ENCODE data around the gene ABAT. TPM values are rescaled to one million over a fixed set of nuclear protein-coding genes. Genes with fewer than 3 reads are reported as not detected.

Gene ABAT
- total RNA-seq, 6 experiments from 2014 or later: 160 to 378 (median 305) TPM

DNA sequence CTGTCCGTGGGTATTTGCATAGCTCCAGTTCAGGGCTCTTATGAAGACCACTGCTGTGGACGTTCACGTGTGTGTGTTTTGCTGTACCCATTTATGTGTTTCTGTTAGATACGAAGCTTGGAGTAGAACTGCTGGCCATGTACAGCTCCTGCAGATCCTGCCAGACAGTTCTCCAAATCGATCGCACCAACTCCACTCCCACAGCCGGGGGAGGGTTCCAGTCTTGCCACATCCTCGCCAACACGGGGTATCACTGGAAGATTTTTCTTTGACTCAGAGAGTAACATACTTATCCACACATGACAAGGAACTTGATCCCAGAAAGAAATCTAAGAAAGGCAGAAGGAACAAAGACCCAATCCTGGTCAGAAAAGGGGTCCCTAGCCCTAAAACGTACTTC is 85.6 kb downstream of the ABAT start:
- H3K27me3 ChIP-seq: no peaks in the 10 kb centered on the region
- H3K36me3 ChIP-seq: peaks cover 0 to 47% (median 22%) of the 10 kb centered on the region in 4 donors
- no peak for DNase-seq
- peak in 1 of 4 donors; percentile 8 for ATAC-seq
- WGBS (ENCODE audit: insufficient coverage, low coverage, low lambda C conversion rate, missing lambda C conversion rate): 52% methylated on average over 2 of the region's 10 CpGs
- H3K9me3 ChIP-seq: no peaks in the 10 kb centered on the region
- H3K4me1 ChIP-seq: no peaks in the 10 kb centered on the region
- intact Hi-C loops (cut with DNase I): no loop called here
- H3K27ac ChIP-seq: no peak overlapping the region
- no peak for TF ChIP-seq POLR2A (IDR thresholded peaks at IDR 0.05)
- TF ChIP-seq, protein P1, sequence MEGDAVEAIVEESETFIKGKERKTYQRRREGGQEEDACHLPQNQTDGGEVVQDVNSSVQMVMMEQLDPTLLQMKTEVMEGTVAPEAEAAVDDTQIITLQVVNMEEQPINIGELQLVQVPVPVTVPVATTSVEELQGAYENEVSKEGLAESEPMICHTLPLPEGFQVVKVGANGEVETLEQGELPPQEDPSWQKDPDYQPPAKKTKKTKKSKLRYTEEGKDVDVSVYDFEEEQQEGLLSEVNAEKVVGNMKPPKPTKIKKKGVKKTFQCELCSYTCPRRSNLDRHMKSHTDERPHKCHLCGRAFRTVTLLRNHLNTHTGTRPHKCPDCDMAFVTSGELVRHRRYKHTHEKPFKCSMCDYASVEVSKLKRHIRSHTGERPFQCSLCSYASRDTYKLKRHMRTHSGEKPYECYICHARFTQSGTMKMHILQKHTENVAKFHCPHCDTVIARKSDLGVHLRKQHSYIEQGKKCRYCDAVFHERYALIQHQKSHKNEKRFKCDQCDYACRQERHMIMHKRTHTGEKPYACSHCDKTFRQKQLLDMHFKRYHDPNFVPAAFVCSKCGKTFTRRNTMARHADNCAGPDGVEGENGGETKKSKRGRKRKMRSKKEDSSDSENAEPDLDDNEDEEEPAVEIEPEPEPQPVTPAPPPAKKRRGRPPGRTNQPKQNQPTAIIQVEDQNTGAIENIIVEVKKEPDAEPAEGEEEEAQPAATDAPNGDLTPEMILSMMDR (IDR thresholded peaks at IDR 0.05): no peak
- no peak overlapping the region for H3K4me3 ChIP-seq

GRCh38 chr16:8761078-8761477 is 86.7 kb downstream of the ABAT start:
- ATAC-seq: peak in 1 of 4 donors; percentile 14
- H3K4me1 ChIP-seq: no peaks in the 10 kb centered on the region
- intact Hi-C loops (cut with DNase I): no loop called here

GRCh38 chr16:8762254-8762653 is 87.8 kb downstream of the ABAT start:
- TF ChIP-seq, protein P1 (IDR thresholded peaks at IDR 0.05): no peak
- TF ChIP-seq POLR2A (IDR thresholded peaks at IDR 0.05): no peak
- H3K4me1 ChIP-seq: no peaks in the 10 kb centered on the region
- no peak overlapping the region for H3K4me3 ChIP-seq
- DNase-seq (no peak), ATAC-seq (no peak)
- no peak overlapping the region for H3K27ac ChIP-seq
- WGBS (ENCODE audit: insufficient coverage, low coverage, low lambda C conversion rate, missing lambda C conversion rate): 82% methylated on average over 3 of the region's 4 CpGs
- no peaks in the 10 kb centered on the region for H3K9me3 ChIP-seq
- intact Hi-C loops (cut with DNase I): no loop called here
- no peaks in the 10 kb centered on the region for H3K27me3 ChIP-seq
- peaks cover 0 to 62% (median 24%) of the 10 kb centered on the region in 4 donors for H3K36me3 ChIP-seq

More at GRCh38 chr16:8761078-8761477, 86.7 kb downstream of the ABAT start:
- no peak overlapping the region for H3K27ac ChIP-seq
- no peaks in the 10 kb centered on the region for H3K9me3 ChIP-seq
- H3K36me3 ChIP-seq: peaks cover 0 to 53% (median 21%) of the 10 kb centered on the region in 4 donors
- WGBS (ENCODE audit: insufficient coverage, low coverage, low lambda C conversion rate, missing lambda C conversion rate): 71% methylated on average over 5 of the region's 6 CpGs
- no peak for TF ChIP-seq POLR2A (IDR thresholded peaks at IDR 0.05)
- TF ChIP-seq, protein P1 (IDR thresholded peaks at IDR 0.05): no peak
- no peak for DNase-seq
- H3K27me3 ChIP-seq: no peaks in the 10 kb centered on the region
- H3K4me3 ChIP-seq: no peak overlapping the region

GRCh38 chr16:8763083-8763482 is 88.7 kb downstream of the ABAT start:
- H3K9me3 ChIP-seq: no peaks in the 10 kb centered on the region
- 93% methylated on average over 2 of the region's 3 CpGs for WGBS (ENCODE audit: insufficient coverage, low coverage, low lambda C conversion rate, missing lambda C conversion rate)
- ATAC-seq (no peak), DNase-seq (no peak)
- intact Hi-C loops (cut with DNase I): no loop called here
- peaks cover 0 to 63% (median 20%) of the 10 kb centered on the region in 4 donors for H3K36me3 ChIP-seq
- no peaks in the 10 kb centered on the region for H3K27me3 ChIP-seq
- no peak overlapping the region for H3K27ac ChIP-seq
- H3K4me3 ChIP-seq: no peak overlapping the region
- no peak for TF ChIP-seq POLR2A (IDR thresholded peaks at IDR 0.05)
- TF ChIP-seq, protein P1 (IDR thresholded peaks at IDR 0.05): no peak
- no peaks in the 10 kb centered on the region for H3K4me1 ChIP-seq

DNA sequence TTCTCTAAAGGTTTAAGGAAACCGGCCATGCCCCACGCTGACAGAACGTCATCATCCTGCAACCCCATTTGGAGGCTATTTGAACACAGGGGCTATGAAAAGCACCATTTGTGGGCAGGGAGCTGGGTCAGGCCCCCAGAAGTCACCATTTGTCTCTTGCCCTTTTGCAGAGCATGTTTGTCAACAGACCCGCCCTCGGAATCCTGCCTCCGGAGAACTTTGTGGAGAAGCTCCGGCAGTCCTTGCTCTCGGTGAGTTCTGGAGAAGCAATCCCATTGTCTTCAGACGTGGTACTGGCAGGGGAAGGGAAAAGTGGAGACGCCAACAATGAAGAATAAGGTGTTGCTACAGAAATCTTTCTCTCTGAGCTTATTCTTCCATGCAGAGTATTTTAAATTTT is 89.5 kb downstream of the ABAT start:
- H3K27ac ChIP-seq: no peak overlapping the region
- H3K9me3 ChIP-seq: no peaks in the 10 kb centered on the region
- intact Hi-C loops (cut with DNase I): no loop called here
- no peak for ATAC-seq
- WGBS (ENCODE audit: insufficient coverage, low coverage, low lambda C conversion rate, missing lambda C conversion rate): 91% methylated on average over 3 of the region's 10 CpGs
- H3K27me3 ChIP-seq: no peaks in the 10 kb centered on the region
- no peak overlapping the region for H3K4me3 ChIP-seq
- TF ChIP-seq, protein P1 (IDR thresholded peaks at IDR 0.05): no peak
- no peak for TF ChIP-seq POLR2A (IDR thresholded peaks at IDR 0.05)
- DNase-seq: no peak
- H3K4me1 ChIP-seq: no peaks in the 10 kb centered on the region
- peaks cover 0 to 67% (median 22%) of the 10 kb centered on the region in 4 donors for H3K36me3 ChIP-seq

Data from right lobe of liver (tissue), 6 donors.